ENCODE results near the gene CRY1.

GRCh38 chr12:107133462-107133861 lies 40.1 kb upstream of the CRY1 start:
- no peak for TF ChIP-seq EZH2 (IDR thresholded peaks at IDR 0.05; ENCODE audit: low read length)
- no peak for TF ChIP-seq CTCF (optimal IDR thresholded peaks at IDR 0.05 in 1 of 3, IDR thresholded peaks at IDR 0.05 in 1 of 3, conservative IDR thresholded peaks at IDR 0.05 in 1 of 3; ENCODE audit: extremely low read depth in 1 of 3, insufficient read depth in 2 of 3, low read length in 3 of 3)
